PC-3 (cell line): ENCODE results near the gene SIM2.

Source experiments
- EZH2 ChIP-seq: fragments of 300-600 bp; sonication (generic); IDR thresholded peaks from one replicate; pipeline ENCODE4 v1.6.1; 2017; ENCODE audit warnings: antibody characterized with exemption, mild to moderate bottlenecking, low read length; ENCODE audit not compliant: unreplicated experiment
- TF ChIP-seq, protein P1 (sequence below): fragments of 300-600 bp; sonication (generic); conservative IDR thresholded peaks from 2 replicates; pipeline ENCODE4 v1.5.1; 2017; ENCODE audit warnings: antibody characterized with exemption, low read depth, mild to moderate bottlenecking, low read length

DNA sequence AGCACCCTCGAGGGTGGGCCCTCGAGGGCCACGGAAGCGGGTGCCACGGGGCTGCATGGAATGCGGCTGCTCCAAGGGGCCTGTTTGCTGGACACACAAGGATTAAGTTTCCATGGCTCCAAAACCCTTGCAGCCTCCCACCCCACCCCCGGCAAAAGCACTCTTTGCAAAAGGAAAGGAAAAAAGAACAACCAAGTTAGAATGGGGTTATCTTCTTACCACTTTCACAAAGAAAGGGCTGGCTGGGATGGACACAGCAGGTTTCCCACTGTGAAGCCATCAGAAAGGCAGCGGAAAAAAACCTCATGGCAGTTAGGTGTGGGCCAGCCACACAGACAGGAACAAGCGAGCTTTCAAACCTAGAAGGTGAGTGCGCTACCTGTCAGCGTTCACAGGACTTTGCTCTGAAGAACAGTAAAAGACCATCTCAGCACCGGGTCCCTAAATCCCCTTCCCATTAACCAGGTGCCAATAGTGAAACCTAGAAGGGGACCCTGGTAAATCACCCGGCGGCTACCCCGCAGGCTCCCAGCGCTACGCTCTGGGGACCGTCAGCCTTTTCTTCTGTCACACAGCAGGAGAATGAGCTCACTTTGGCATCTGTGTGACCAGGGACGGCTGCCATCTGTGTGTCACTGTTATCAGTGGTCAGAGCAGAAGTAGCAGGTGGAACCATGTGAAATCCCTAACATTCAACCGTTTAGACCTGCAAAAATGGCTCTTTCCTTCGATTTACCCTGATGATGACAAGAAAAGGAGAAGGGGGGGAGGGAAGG, 93.0 kb downstream of the SIM2 start:
- TF ChIP-seq, protein P1, sequence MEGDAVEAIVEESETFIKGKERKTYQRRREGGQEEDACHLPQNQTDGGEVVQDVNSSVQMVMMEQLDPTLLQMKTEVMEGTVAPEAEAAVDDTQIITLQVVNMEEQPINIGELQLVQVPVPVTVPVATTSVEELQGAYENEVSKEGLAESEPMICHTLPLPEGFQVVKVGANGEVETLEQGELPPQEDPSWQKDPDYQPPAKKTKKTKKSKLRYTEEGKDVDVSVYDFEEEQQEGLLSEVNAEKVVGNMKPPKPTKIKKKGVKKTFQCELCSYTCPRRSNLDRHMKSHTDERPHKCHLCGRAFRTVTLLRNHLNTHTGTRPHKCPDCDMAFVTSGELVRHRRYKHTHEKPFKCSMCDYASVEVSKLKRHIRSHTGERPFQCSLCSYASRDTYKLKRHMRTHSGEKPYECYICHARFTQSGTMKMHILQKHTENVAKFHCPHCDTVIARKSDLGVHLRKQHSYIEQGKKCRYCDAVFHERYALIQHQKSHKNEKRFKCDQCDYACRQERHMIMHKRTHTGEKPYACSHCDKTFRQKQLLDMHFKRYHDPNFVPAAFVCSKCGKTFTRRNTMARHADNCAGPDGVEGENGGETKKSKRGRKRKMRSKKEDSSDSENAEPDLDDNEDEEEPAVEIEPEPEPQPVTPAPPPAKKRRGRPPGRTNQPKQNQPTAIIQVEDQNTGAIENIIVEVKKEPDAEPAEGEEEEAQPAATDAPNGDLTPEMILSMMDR: no peak
- TF ChIP-seq EZH2: no peak
